D721Med (cell line): ENCODE measurements around the gene ATP5F1E.
"Not testable (repeated sequence)": the region's sequence is repeated elsewhere in the genome, so short reads cannot be mapped to it uniquely, and the experiment has no call there.

ENCODE experiments used
- DNase-seq: peaks from one replicate; pipeline ENCODE4 v3.0.0; 2011; ENCODE audit warnings: low spot score; ENCODE audit not compliant: insufficient read length
- FAIRE-seq: peaks from 2 replicates; lab custom pipeline; 2011; peaks lifted over from hg19 to GRCh38; lab: Jason Lieb, UNC
- CTCF ChIP-seq: IDR thresholded peaks from 2 replicates; pipeline ENCODE4 v1.5.1; 2012; ENCODE audit warnings: mild to moderate bottlenecking, control low read depth; ENCODE audit not compliant: insufficient read depth; ENCODE audit errors: missing control alignments

Gene ATP5F1E

GRCh38 chr20:59044295-59044694, 12.2 kb upstream of the ATP5F1E start:
- FAIRE-seq: no peak
- DNase-seq: no peak
- TF ChIP-seq CTCF: no peak

GRCh38 chr20:59043698-59044097, 11.6 kb upstream of the ATP5F1E start:
- DNase-seq (no peak), FAIRE-seq (no peak)
- no peak for TF ChIP-seq CTCF

DNA sequence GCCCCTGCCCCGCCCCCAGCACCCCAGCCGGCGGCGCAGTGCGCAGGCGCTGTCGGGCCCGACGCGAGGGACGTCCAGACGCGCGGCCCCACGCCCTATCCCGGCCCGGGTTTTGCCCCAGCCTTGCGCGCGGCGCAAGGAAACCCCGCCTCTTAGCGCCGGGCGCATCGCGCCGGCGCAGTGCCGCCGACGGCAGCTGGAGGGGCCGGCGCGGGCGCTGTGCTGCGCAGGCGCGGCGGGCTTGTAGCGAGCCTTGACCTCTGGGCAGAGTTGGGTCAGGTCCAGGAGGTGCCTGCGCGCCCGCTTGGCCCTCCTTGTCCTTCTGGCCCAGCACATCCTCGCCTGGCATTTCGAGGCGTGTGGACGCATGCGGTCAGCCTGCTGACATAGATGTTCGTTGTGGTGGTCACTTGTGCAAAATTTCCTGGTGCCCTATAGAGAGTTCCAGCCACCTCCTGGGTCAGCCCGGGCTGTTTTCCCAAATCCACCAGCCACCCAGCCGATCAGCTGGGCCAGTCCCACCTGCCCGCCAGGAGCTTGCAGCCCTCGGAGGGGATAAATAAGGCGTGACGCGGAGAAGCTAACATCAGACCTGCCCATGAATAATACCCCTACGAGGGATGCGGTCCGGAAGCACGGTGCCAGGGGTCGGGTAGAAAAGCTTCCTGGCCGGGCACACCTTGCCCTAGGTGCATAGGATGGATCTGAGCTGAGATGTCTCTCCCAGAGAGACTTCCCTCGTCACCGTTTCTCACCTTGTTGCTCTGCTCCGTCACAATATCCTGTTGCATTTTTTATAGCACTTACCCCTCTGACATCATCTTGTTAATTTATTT, 10.9 kb upstream of the ATP5F1E start:
- FAIRE-seq (no peak), DNase-seq (peak; percentile 87)
- TF ChIP-seq CTCF: no peak

- FAIRE-seq (no peak), DNase-seq (no peak)
- no peak for TF ChIP-seq CTCF
Observed at GRCh38 chr20:59042151-59042795, 10.1 kb upstream of the ATP5F1E start, which contains the start of gene PRELID3B. TSS of gene PRELID3B (minus strand) at chr20:59042786. CDS start at chr20:59042730, 56 bp downstream.

DNA sequence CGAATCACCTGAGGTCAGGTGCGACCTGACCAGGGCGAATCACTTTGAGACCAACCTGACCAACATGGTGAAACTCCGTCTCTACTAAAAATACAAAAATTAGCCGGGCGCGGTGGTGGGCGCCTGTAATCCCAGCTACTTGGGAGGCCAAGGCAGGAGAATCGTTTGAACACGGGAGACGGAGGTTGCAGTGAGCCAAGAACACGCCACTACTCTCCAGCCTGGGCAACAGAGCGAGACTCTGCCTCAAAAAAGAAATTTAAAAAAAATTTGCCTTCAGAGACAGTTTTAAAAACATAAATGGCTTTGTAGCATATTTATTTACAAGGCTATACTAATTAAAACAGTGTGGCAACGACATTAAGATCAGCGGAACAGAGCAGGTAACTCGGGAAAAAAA, 9.4 kb upstream of the ATP5F1E start:
- not testable (repeated sequence) for DNase-seq

DNA sequence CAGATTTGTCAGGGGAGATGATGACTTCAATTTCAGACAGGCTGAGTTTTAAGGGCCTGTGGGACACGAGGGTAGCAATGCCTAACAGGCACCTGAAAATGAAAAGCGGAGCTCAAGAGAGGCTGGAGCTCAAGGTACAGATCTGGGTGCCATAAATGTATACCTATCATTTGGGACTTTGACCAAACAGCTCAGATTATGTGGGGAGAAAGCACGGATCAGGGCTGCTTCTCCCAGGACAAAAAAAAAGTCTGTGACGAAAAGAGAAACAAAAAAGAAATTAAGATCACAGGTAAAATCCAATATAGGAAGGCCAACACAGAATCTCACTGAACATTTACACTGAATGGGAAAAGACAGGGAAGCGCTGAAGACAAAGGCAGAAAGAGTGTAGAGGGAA, 8.5 kb upstream of the ATP5F1E start:
- no peak for FAIRE-seq
- no peak for DNase-seq
- TF ChIP-seq CTCF: no peak

More for the DNA sequence above, 9.4 kb upstream of the ATP5F1E start:
- not testable (repeated sequence) for FAIRE-seq

DNA sequence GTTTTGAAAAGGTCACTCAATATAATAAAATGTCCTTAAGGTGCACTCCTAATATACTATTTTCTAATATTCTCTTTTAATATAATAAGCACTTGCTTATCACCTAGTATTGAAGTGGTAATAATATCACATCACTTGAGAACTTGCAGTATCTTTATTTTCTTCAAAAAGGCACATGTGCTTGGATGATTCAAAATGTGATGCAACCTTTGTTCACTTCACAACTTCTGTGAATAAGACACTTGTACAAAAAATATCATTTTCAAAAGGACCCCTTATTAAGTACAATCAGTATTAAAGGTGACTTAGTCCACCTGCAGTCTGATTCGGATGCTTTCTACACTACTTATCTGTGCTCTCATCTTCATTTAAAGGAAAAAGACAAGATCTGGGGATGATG, 7.1 kb upstream of the ATP5F1E start:
- FAIRE-seq (no peak), DNase-seq (no peak)
- no peak for TF ChIP-seq CTCF
